Type B pancreatic cell (in vitro differentiated cells): ENCODE data around the gene SLC39A10. TPM values are rescaled to one million over a fixed set of nuclear protein-coding genes. Genes with fewer than 3 reads are reported as not detected.

ENCODE experiments used
- DNase-seq: peaks from one replicate; pipeline ENCODE4 v3.0.0; 2021; ENCODE audit warnings: mixed read lengths; ENCODE audit not compliant: unreplicated experiment; ENCODE audit errors: extremely low spot score
- H3K27ac Mint-ChIP-seq: 2 replicates; pipeline ENCODE4 v1.8.0; 2021; ENCODE audit warnings: mild to moderate bottlenecking, mixed read lengths
- H3K27me3 Mint-ChIP-seq: 2 replicates; pipeline ENCODE4 v1.8.0; 2021; ENCODE audit warnings: mixed read lengths
- H3K36me3 Mint-ChIP-seq: 2 replicates; pipeline ENCODE4 v1.8.0; 2021; ENCODE audit warnings: mixed read lengths
- H3K4me1 Mint-ChIP-seq: one replicate; pipeline ENCODE4 v1.8.0; 2021; ENCODE audit warnings: mixed read lengths; ENCODE audit not compliant: unreplicated experiment
- H3K4me3 Mint-ChIP-seq: 2 replicates; pipeline ENCODE4 v1.8.0; 2021; ENCODE audit warnings: mild to moderate bottlenecking, mixed read lengths
- H3K9me3 Mint-ChIP-seq: 2 replicates; pipeline ENCODE4 v1.8.0; 2021; ENCODE audit warnings: mixed read lengths
- total RNA-seq: library from RNA; stranded (reverse); gene quantifications from 2 replicates; pipeline ENCODE4 v1.2.1, GENCODE V29; 2021; ENCODE audit warnings: low replicate concordance
- TF ChIP-seq, protein P1 (sequence below): fragments of 200-600 bp; sonication (generic); conservative IDR thresholded peaks from 2 replicates; pipeline ENCODE4 v1.5.0; 2021; ENCODE audit warnings: antibody characterized with exemption, mild to moderate bottlenecking

The SLC39A10 gene
- total RNA-seq, 1 donor from 2014 or later: 63.2 TPM

DNA sequence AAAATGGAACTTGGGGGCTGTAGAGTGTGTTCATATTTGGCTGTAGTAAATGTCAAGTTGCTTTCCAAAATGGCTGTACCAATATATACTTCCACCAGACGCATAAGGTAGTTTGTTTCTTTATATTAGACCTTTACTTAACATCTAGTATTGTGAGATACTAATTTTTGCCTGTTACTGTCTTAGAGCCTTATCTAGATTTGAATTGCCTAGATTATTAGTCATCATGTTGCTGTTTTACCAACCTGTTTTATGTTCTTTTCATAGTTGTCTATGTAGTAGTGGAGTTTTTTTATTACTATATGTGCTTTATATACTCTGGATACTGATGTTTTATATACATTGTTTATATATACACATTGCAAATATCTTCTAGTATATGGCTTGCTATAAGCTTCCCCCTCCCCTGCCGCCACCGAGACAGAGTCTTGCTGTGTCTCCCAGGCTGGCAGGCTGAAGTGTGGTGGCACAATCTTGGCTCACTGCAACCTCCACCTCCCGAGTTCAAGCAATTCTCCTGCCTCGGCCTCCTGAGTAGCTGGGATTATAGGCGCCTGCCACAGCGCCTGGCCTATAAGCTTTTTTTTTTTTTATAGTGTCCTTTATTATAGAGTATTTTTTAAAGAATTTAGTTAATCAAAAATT lies 18.9 kb downstream of the SLC39A10 start:
- Mint-ChIP-seq H3K27ac (no peak overlapping the region), H3K4me1 (no peaks in the 10 kb centered on the region), H3K36me3 (peaks cover 25% of the 10 kb centered on the region), H3K27me3 (no peaks in the 10 kb centered on the region), H3K4me3 (no peak overlapping the region), H3K9me3 (no peaks in the 10 kb centered on the region)
- no peak for DNase-seq
- TF ChIP-seq, protein P1, sequence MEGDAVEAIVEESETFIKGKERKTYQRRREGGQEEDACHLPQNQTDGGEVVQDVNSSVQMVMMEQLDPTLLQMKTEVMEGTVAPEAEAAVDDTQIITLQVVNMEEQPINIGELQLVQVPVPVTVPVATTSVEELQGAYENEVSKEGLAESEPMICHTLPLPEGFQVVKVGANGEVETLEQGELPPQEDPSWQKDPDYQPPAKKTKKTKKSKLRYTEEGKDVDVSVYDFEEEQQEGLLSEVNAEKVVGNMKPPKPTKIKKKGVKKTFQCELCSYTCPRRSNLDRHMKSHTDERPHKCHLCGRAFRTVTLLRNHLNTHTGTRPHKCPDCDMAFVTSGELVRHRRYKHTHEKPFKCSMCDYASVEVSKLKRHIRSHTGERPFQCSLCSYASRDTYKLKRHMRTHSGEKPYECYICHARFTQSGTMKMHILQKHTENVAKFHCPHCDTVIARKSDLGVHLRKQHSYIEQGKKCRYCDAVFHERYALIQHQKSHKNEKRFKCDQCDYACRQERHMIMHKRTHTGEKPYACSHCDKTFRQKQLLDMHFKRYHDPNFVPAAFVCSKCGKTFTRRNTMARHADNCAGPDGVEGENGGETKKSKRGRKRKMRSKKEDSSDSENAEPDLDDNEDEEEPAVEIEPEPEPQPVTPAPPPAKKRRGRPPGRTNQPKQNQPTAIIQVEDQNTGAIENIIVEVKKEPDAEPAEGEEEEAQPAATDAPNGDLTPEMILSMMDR: no peak

DNA sequence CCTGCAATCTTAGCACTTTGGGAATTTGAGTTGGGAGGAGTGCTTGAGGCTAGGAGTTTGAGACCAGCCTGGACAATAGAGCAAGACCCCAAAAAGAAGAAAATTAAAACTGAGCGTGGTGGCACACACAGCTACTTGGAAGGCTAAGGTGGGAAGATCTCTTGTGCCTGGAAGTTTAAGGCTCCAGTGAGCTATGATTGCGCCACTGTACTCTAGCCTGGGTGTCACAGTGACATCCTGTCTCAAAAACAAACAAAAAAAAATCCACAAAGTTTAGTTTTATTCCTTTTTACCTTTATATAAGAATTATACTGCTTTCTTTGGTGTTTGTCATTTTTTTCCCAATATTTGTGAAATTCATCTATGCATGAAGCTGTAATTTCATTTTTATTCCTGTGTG lies 20.3 kb downstream of the SLC39A10 start:
- peaks cover 25% of the 10 kb centered on the region for H3K36me3 Mint-ChIP-seq
- H3K27me3 Mint-ChIP-seq: no peaks in the 10 kb centered on the region
- no peak for DNase-seq
- TF ChIP-seq, protein P1: no peak
- H3K4me1 Mint-ChIP-seq: no peaks in the 10 kb centered on the region
- no peaks in the 10 kb centered on the region for H3K9me3 Mint-ChIP-seq
- H3K27ac Mint-ChIP-seq: no peak overlapping the region
- H3K4me3 Mint-ChIP-seq: no peak overlapping the region

DNA sequence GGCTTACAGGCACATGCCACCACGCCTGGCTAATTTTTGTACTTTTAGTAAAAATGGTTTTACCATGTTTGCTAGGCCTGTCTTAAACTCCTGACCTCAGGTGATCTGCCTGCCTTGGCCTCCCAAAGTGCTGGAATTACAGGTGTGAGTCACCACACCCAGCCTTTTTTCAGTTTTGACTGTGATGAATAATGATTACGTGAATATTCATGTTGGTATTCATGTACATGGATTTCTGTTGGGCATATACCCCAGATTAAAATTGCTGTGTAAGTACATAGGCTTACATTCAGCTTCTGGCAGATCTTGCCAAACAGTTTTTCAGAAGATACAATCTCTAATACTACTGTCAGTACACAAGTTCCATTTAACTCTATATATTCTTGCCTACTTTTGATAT lies 20.9 kb downstream of the SLC39A10 start:
- no peak overlapping the region for H3K4me3 Mint-ChIP-seq
- no peak overlapping the region for H3K27ac Mint-ChIP-seq
- no peaks in the 10 kb centered on the region for H3K9me3 Mint-ChIP-seq
- TF ChIP-seq, protein P1: no peak
- DNase-seq: no peak
- H3K4me1 Mint-ChIP-seq: no peaks in the 10 kb centered on the region
- H3K27me3 Mint-ChIP-seq: no peaks in the 10 kb centered on the region
- H3K36me3 Mint-ChIP-seq: peaks cover 26% of the 10 kb centered on the region

DNA sequence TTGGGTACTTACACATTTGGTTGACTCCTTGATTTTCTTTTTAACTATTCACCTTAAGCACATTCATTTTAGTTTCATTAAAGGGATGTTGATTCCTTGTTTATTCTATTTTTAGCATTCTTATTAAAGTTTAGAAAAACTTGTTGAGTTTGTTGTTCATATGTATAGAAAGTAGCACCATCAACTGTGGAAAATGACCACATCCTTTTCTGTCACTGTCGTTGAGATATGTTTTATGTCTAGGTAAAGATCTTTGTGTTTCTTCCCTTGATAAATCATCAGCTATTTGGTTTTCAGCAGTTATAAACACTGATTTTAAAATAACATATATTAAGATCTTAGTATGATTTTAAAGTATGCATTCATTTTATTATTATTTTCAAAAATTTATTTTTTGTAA lies 25.1 kb downstream of the SLC39A10 start:
- no peaks in the 10 kb centered on the region for H3K9me3 Mint-ChIP-seq
- peaks cover 29% of the 10 kb centered on the region for H3K36me3 Mint-ChIP-seq
- DNase-seq: no peak
- H3K4me1 Mint-ChIP-seq: peaks cover 6% of the 10 kb centered on the region
- H3K27ac Mint-ChIP-seq: no peak overlapping the region
- TF ChIP-seq, protein P1: no peak
- no peaks in the 10 kb centered on the region for H3K27me3 Mint-ChIP-seq
- H3K4me3 Mint-ChIP-seq: no peak overlapping the region

DNA sequence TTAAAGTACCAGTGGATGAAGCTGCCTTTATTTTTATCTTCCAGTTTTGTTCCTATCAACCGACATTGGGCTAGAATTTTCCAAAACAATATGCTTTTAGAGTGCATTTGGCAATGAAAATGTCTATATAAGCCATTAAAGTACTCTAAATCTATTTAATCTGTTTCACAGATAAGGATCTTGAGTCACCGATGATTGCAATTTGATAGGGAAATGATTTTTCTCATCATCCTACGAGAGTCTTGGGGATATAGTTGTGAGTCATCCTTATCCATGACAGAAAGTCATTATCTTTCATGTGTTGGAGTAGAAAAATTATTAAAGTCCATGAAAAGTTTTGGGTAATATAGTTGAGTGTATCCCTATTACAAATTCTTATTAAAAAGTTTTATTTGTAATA lies 26.1 kb downstream of the SLC39A10 start:
- H3K9me3 Mint-ChIP-seq: no peaks in the 10 kb centered on the region
- no peak for DNase-seq
- H3K27me3 Mint-ChIP-seq: no peaks in the 10 kb centered on the region
- H3K4me3 Mint-ChIP-seq: no peak overlapping the region
- H3K27ac Mint-ChIP-seq: no peak overlapping the region
- peaks cover 29% of the 10 kb centered on the region for H3K36me3 Mint-ChIP-seq
- H3K4me1 Mint-ChIP-seq: peaks cover 7% of the 10 kb centered on the region
- TF ChIP-seq, protein P1: no peak
